Gastrocnemius medialis (tissue), 4 donors: ENCODE data around the gene XPO6.

ENCODE experiments used
- CTCF ChIP-seq, 5 experiments: fragments of 450-650 bp in 3 of 5; fragments of 200-600 bp in 2 of 5; sonication (generic) in 2 of 5; IDR thresholded peaks in 4 of 5; conservative IDR thresholded peaks in 1 of 5; 1 replicate in 4 of 5; 2 replicates in 1 of 5; pipeline ENCODE4 v1.5.1; 2016 to 2019; ENCODE audit warnings: antibody characterized with exemption in 5 of 5, mild to moderate bottlenecking in 3 of 5, moderate library complexity in 3 of 5
- POLR2A ChIP-seq, 2 donors: fragments of 450-650 bp; IDR thresholded peaks; one replicate each; pipeline ENCODE4 v1.6.1; 2017; ENCODE audit warnings: antibody characterized with exemption in 2 of 2, mild to moderate bottlenecking in 2 of 2, moderate library complexity in 2 of 2

GRCh38 chr16:28180655-28181460 lies 30.9 kb downstream of the XPO6 start:
- TF ChIP-seq CTCF (IDR thresholded peaks at IDR 0.05 in 4 of 5, conservative IDR thresholded peaks at IDR 0.05 in 1 of 5) = no peak
- TF ChIP-seq POLR2A (IDR thresholded peaks at IDR 0.05) = no peak
